ENCODE data around the gene PDLIM4. TPM values are rescaled to one million over a fixed set of nuclear protein-coding genes. Genes with fewer than 3 reads are reported as not detected.

The PDLIM4 gene
- total RNA-seq, 1 experiment from 2014 or later: 47.2 TPM

DNA sequence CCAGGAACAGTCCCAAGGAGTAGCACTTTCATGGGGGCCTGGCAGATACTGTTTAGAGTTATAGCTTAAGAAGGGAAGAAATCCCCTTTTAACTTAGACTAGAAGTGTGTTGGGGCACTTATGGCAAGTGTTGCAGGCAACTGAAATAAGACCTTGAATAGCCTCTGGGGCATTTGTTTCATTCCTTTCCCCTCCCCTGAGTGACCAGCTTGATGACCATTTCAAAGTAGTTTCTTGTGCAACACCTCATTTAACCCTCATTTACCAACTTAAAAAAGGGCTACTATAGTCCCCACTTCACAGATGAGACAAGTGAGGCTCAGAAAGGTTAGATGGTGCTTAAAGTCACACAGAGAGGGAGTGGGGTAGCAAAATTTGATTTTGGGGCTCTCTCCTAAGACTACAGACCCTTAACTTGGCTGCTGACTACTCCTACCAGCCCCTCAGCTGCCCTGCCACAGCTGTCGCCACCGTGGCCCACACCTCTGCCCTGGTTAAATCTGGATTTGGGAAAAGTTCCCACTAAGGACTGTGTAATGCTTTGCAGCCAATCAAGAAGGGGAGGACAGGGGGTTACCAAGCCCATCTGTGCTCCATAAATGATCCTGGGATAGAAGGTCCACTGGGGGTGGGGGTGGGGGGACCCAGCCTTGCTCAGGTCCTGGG, 5.5 kb downstream of the PDLIM4 start:
- no peaks in the 10 kb centered on the region for H3K27me3 ChIP-seq (ENCODE audit: insufficient read depth, low read depth)
- ChIA-PET POLR2A (ENCODE audit: unreplicated experiment) (no interaction called here), CTCF (no interaction called here)
- no peaks in the 10 kb centered on the region for H3K9me2 ChIP-seq (ENCODE audit: insufficient read depth)
- H4K20me1 ChIP-seq (ENCODE audit: insufficient read depth): no peaks in the 10 kb centered on the region
- H3K9me3 ChIP-seq (ENCODE audit: insufficient read depth, low read depth): no peaks in the 10 kb centered on the region
- H3K27ac ChIP-seq: no peak overlapping the region
- H3K36me3 ChIP-seq (ENCODE audit: low read depth): no peaks in the 10 kb centered on the region
- H2AFZ ChIP-seq: no peak overlapping the region
- intact Hi-C loops (cut with micrococcal nuclease; ENCODE audit: unreplicated experiment): no loop called here
- no peak overlapping the region for H3K4me3 ChIP-seq
- no TSS peak for BruUV-seq (replicated peaks)
- H3F3A ChIP-seq (ENCODE audit: insufficient read depth, low read depth): peaks cover 9% of the 10 kb centered on the region; the same call in 1 of the 2 replicates
- no peak for TF ChIP-seq EZH2 (IDR thresholded peaks at IDR 0.05; ENCODE audit: low read depth)
- TF ChIP-seq, protein P1, sequence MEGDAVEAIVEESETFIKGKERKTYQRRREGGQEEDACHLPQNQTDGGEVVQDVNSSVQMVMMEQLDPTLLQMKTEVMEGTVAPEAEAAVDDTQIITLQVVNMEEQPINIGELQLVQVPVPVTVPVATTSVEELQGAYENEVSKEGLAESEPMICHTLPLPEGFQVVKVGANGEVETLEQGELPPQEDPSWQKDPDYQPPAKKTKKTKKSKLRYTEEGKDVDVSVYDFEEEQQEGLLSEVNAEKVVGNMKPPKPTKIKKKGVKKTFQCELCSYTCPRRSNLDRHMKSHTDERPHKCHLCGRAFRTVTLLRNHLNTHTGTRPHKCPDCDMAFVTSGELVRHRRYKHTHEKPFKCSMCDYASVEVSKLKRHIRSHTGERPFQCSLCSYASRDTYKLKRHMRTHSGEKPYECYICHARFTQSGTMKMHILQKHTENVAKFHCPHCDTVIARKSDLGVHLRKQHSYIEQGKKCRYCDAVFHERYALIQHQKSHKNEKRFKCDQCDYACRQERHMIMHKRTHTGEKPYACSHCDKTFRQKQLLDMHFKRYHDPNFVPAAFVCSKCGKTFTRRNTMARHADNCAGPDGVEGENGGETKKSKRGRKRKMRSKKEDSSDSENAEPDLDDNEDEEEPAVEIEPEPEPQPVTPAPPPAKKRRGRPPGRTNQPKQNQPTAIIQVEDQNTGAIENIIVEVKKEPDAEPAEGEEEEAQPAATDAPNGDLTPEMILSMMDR (conservative IDR thresholded peaks at IDR 0.05): no peak
- no peaks in the 10 kb centered on the region for H3K79me2 ChIP-seq (ENCODE audit: low read depth)
- H3K4me2 ChIP-seq: no peak overlapping the region; the same call in 1 of the 2 replicates
- DNase-seq: no peak
- H3K4me1 ChIP-seq (replicated peaks; ENCODE audit: insufficient read depth): peaks cover 56% of the 10 kb centered on the region

DNA sequence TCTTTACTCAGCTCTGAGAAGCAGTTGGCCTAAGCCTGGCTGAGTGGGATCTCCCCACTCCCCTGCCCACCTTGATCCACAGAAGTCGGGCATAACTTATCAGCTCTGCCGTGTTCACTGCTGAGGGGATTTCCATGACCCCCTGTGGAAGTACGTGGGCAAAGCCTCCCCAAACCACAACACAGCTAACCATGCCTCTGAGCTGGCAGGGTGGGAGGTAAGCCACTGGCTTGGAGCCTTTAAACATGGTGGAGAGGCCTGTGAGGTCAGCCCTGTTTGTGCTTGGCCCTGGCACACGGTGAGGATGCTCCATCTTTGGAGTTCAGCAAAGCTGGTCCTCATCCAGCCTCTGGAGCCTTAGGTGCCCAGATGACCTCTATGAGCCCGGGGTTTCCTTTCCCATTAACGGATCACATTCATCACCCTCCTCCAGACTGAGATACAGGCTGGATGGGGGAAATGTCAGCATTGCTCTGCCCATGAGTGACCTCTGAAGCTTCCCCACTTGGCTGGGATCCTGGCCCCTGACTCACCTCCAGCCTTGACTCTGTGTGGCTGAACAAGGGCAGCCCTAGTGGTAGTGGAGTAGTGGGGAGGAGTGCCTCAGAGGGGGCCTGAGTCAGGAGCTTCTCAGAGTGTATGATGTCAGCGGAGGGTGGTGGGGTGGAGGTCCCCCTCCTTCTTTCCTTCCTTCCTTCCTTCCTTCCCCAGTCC, 6.2 kb downstream of the PDLIM4 start:
- Histone ChIP-seq H3F3A (ENCODE audit: insufficient read depth, low read depth) (peaks cover 9% of the 10 kb centered on the region; the same call in 1 of the 2 replicates), H4K20me1 (ENCODE audit: insufficient read depth) (no peaks in the 10 kb centered on the region), H3K4me3 (no peak overlapping the region), H3K27me3 (ENCODE audit: insufficient read depth, low read depth) (no peaks in the 10 kb centered on the region), H3K27ac (no peak overlapping the region), H3K79me2 (ENCODE audit: low read depth) (no peaks in the 10 kb centered on the region), H3K4me2 (no peak overlapping the region), H3K9me2 (ENCODE audit: insufficient read depth) (no peaks in the 10 kb centered on the region), H2AFZ (no peak overlapping the region), H3K4me1 (replicated peaks; ENCODE audit: insufficient read depth) (peaks cover 56% of the 10 kb centered on the region), H3K9me3 (ENCODE audit: insufficient read depth, low read depth) (no peaks in the 10 kb centered on the region), H3K36me3 (ENCODE audit: low read depth) (no peaks in the 10 kb centered on the region)
- no TSS peak for BruUV-seq (replicated peaks)
- DNase-seq: peak in 1 of 2 experiments; percentile 29
- TF ChIP-seq, protein P1 (conservative IDR thresholded peaks at IDR 0.05): no peak
- TF ChIP-seq EZH2 (IDR thresholded peaks at IDR 0.05; ENCODE audit: low read depth): no peak
- ChIA-PET CTCF (no interaction called here), POLR2A (ENCODE audit: unreplicated experiment) (interaction anchor here (0.5 kb wide), 1 partner anchor 233 kb away, joined by 9 read pairs; no protein-coding TSS in a partner anchor)
- intact Hi-C loops (cut with micrococcal nuclease; ENCODE audit: unreplicated experiment): no loop called here

DNA sequence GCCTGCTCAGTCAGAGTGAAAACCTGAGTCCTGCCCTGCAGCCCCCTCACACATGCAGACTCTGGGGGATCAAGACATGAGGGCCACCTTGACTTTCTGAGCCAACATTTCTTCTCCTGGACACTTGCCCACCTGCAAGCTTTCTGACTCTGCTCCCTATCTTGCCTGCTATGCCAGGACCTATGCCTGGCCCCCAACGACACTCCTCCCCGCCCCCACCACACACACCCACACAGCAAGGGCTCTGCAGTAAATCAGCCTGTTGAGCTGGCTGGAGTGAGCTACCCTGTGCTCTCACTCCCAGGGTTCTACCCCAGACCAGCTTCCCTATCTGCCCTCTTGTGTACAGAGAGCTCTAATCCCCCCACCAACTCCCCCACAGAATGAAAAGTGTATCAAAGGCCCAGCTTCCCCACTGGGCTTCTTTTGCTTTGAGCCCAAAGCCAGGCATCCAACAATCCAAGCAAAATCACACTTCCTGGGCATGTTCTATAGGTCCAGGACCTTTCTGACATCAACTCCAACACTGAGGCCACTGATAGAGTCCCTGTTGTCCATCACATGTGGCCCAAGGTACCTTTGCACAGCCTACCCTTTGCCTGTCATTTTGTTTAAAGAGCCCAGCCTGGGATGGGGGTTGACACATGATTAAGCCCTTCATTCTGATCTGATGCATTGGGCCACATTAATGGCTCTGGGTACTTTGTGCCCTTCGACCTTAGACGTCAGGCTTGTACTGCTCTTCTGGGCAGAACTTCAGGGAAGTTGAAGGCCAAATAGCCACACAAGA, 7.2 kb downstream of the PDLIM4 start:
- TF ChIP-seq, protein P1 (conservative IDR thresholded peaks at IDR 0.05): no peak
- TF ChIP-seq EZH2 (IDR thresholded peaks at IDR 0.05; ENCODE audit: low read depth): no peak
- no peaks in the 10 kb centered on the region for H3K79me2 ChIP-seq (ENCODE audit: low read depth)
- no peak overlapping the region for H3K4me3 ChIP-seq
- no TSS peak for BruUV-seq (replicated peaks)
- H3K4me2 ChIP-seq: peak overlapping the region; percentile 59
- H3K9me3 ChIP-seq (ENCODE audit: insufficient read depth, low read depth): no peaks in the 10 kb centered on the region
- peaks cover 9% of the 10 kb centered on the region; the same call in 1 of the 2 replicates for H3F3A ChIP-seq (ENCODE audit: insufficient read depth, low read depth)
- no peaks in the 10 kb centered on the region for H3K27me3 ChIP-seq (ENCODE audit: insufficient read depth, low read depth)
- no peaks in the 10 kb centered on the region for H3K36me3 ChIP-seq (ENCODE audit: low read depth)
- no peaks in the 10 kb centered on the region for H3K9me2 ChIP-seq (ENCODE audit: insufficient read depth)
- no peaks in the 10 kb centered on the region for H4K20me1 ChIP-seq (ENCODE audit: insufficient read depth)
- H3K4me1 ChIP-seq (replicated peaks; ENCODE audit: insufficient read depth): peaks cover 55% of the 10 kb centered on the region
- intact Hi-C loops (cut with micrococcal nuclease; ENCODE audit: unreplicated experiment): loop anchor here (1.0 to 5.0 kb wide), 3 partner anchors 101 to 233 kb away; no protein-coding TSS in a partner anchor
- DNase-seq: no peak
- H2AFZ ChIP-seq: no peak overlapping the region
- H3K27ac ChIP-seq: peak overlapping the region; percentile 43
- ChIA-PET POLR2A (ENCODE audit: unreplicated experiment) (interaction anchor here (0.5 kb wide), 1 partner anchor 468 kb away, joined by 3 read pairs; no protein-coding TSS in a partner anchor), CTCF (interaction anchor here (0.6 kb wide), 3 partner anchors 27 to 262 kb away, joined by 6 to 15 read pairs (median 7); no protein-coding TSS in a partner anchor)
